Ovary (tissue), 9 donors: Measurements from ENCODE around the gene FAM219A. TPM values are rescaled to one million over a fixed set of nuclear protein-coding genes. Genes with fewer than 3 reads are reported as not detected.

Source experiments
- DNase-seq, 5 donors: peaks; one replicate each; pipeline ENCODE4 v3.0.0-alpha.2; 2019 to 2020
- H3K27ac ChIP-seq, 2 donors: fragments of 200-600 bp; one replicate each; pipeline versions ENCODE4 v1.5.1 to v1.8.0; 2019 to 2022
- H3K27me3 ChIP-seq: fragments of 200-600 bp; one replicate; pipeline ENCODE4 v1.8.0; 2022
- H3K36me3 ChIP-seq: fragments of 200-600 bp; sonication (generic); one replicate; pipeline ENCODE4 v1.5.1; 2019
- H3K4me1 ChIP-seq: one replicate; pipeline ENCODE4 v1.8.1; 2013; ENCODE audit warnings: mild to moderate bottlenecking, moderate library complexity; ENCODE audit not compliant: insufficient read depth
- H3K4me3 ChIP-seq: fragments of 200-600 bp; sonication (generic); one replicate; pipeline ENCODE4 v1.5.1; 2017
- H3K9me3 ChIP-seq, 2 donors: fragments of 200-600 bp in 1 of 2; sonication (generic) in 1 of 2; one replicate each; pipeline versions ENCODE4 v1.5.1 to v1.8.1; 2013 to 2019; ENCODE audit warnings: mild to moderate bottlenecking in 1 of 2, moderate library complexity in 1 of 2
- EP300 ChIP-seq: sonication (generic); formaldehyde crosslinking; IDR thresholded peaks from one replicate; pipeline ENCODE4 v1.6.1; 2017; ENCODE audit warnings: antibody characterized with exemption
- POLR2A ChIP-seq: fragments of 450-650 bp; IDR thresholded peaks from one replicate; pipeline ENCODE4 v1.6.1; 2017; ENCODE audit warnings: antibody characterized with exemption, mild to moderate bottlenecking, moderate library complexity
- WGBS, 3 donors: extraction: QIAGEN DNeasy Blood & Tissue Kit in 1 of 3; methylation state at CpG; one replicate each; pipeline versions ENCODE4 v1.1.5 to v1.1.7; 2013 to 2017; 5-methylcytosine and 5-hydroxymethylcytosine counted together
- intact Hi-C, 4 donors: fragments of 100-400 bp; cut with DNase I; formaldehyde crosslinking; loops; one replicate each; pipeline versions ENCODE4 v1.11.0 to v1.15.1; 2022 to 2023
- polyA plus RNA-seq, 2 donors: library from polyadenylated mRNA; stranded (reverse); fragments of 200-250 nt in 1 of 2; fragments of 350-450 nt in 1 of 2; fragmentation: Illumina TruSeq in 1 of 2; extraction: RNeasy Lipid Tissue Mini Kit (QIAGEN cat#74804) in 1 of 2; gene quantifications; one replicate each; pipeline ENCODE4 v1.2.3, GENCODE V29; 2013 to 2014
- total RNA-seq, 7 donors: library from RNA; depleted of rRNA in 2 of 7; stranded (reverse); fragments of >200 nt in 2 of 7; fragmentation: NEBNext Ultra II Directional in 3 of 7; extraction: Animal tissue kit (Norgen Biotek cat#: 25700) in 3 of 7; gene quantifications; one replicate each; pipeline versions ENCODE4 v1.1.0 to v1.2.4, GENCODE V29; 2016 to 2023
- TF ChIP-seq, protein P1 (sequence below), 3 donors: fragments of 450-650 bp in 2 of 3; fragments of 200-600 bp in 1 of 3; IDR thresholded peaks; one replicate each; pipeline versions ENCODE4 v1.5.1 to v1.8.0; 2016 to 2022; ENCODE audit warnings: antibody characterized with exemption in 3 of 3, mild to moderate bottlenecking in 1 of 3
- donor health status: DM: no; HTN: no; CAD: no; lungs with moderate emphysema.
- donor health status: DM: no; HTN: no; CAD: no.
- donor health status: Bipolar disorder and iron deficiency.
- donor health status: DM: yes; HTN: yes; CAD: no.
- donor health status: DM: no; HTN: no; CAD: no.
- donor health status: DM: yes; HTN: yes; CAD: no.

FAM219A gene
- total and polyA plus RNA-seq, 9 donors, result 5.2 to 24.7 (median 15.2) TPM

DNA sequence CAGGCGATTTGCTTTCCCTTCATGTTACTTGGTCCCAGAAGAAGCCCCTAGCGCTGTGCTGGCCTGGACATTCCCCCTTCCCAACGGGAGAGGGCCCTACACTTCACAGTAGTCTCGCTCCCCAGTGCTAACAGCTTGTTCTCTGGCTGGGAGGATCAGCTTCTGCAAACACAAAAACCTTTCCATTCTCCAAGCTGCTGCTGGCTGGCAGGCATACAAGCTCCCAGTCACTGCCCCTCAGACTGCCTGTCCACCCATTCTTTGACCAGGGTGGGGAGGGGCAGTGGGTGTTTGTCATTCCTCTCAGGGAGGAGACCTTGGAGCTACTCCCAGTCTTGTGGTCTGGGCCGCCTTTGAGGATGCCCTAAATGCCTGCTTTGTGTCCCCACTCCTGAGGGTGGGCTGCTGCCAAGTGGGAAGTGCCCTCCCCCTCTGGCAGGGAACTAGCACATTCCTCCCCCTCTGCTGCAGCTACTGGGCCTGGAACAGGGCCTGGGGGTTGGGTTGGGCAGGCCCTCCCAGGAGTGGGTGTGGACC lies 43.6 kb upstream of the FAM219A start:
- H3K27me3 ChIP-seq, result no peaks in the 10 kb centered on the region
- H3K4me1 ChIP-seq, result peaks cover 5% of the 10 kb centered on the region
- no peaks in the 10 kb centered on the region for H3K36me3 ChIP-seq
- TF ChIP-seq EP300 (no peak), POLR2A (no peak)
- TF ChIP-seq, protein P1, sequence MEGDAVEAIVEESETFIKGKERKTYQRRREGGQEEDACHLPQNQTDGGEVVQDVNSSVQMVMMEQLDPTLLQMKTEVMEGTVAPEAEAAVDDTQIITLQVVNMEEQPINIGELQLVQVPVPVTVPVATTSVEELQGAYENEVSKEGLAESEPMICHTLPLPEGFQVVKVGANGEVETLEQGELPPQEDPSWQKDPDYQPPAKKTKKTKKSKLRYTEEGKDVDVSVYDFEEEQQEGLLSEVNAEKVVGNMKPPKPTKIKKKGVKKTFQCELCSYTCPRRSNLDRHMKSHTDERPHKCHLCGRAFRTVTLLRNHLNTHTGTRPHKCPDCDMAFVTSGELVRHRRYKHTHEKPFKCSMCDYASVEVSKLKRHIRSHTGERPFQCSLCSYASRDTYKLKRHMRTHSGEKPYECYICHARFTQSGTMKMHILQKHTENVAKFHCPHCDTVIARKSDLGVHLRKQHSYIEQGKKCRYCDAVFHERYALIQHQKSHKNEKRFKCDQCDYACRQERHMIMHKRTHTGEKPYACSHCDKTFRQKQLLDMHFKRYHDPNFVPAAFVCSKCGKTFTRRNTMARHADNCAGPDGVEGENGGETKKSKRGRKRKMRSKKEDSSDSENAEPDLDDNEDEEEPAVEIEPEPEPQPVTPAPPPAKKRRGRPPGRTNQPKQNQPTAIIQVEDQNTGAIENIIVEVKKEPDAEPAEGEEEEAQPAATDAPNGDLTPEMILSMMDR (IDR thresholded peaks at IDR 0.05), result no peak
- 6 to 12% (median 11%) methylated on average over 5 of the region's 5 CpGs for WGBS, 3 donors
- H3K27ac ChIP-seq, result no peak overlapping the region
- no peaks in the 10 kb centered on the region for H3K9me3 ChIP-seq
- no peak overlapping the region for H3K4me3 ChIP-seq
- DNase-seq, result peak; percentile 28 to 67 (median 29)
- intact Hi-C loops, result loop anchor here (2.0 to 10.0 kb wide), 5 partner anchors 90 to 877 kb away; no protein-coding TSS in a partner anchor

DNA sequence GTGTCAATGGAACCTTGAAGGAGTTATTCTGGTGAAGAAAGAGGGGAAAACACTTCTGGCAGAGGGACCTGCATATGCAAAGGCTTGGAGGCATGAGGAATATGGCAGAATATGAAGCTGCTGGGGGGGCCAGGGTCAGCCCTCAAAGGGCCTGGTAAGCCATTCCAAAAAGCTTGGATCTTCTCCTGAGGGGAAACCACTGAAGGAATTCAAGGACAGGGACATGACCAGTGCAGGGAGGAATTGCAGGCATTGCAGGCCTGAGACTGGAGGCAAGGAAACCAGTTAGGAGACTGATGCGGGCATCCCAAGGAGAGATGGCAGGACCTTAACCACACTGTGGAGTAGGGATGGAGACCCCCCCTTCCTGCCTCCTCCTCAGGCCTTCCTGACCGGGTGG lies 43.0 kb upstream of the FAM219A start:
- DNase-seq, result no peak
- Histone ChIP-seq H3K4me3 (no peak overlapping the region), H3K4me1 (peaks cover 5% of the 10 kb centered on the region), H3K9me3 (no peaks in the 10 kb centered on the region), H3K36me3 (no peaks in the 10 kb centered on the region), H3K27ac (no peak overlapping the region), H3K27me3 (no peaks in the 10 kb centered on the region)
- TF ChIP-seq POLR2A, result no peak
- TF ChIP-seq, protein P1 (IDR thresholded peaks at IDR 0.05), result no peak
- TF ChIP-seq EP300, result no peak
- intact Hi-C loops, result loop anchor here (2.0 to 10.0 kb wide), 5 partner anchors 89 to 877 kb away; no protein-coding TSS in a partner anchor
- 28 to 56% (median 33%) methylated on average over 2 of the region's 2 CpGs for WGBS, 3 donors

DNA sequence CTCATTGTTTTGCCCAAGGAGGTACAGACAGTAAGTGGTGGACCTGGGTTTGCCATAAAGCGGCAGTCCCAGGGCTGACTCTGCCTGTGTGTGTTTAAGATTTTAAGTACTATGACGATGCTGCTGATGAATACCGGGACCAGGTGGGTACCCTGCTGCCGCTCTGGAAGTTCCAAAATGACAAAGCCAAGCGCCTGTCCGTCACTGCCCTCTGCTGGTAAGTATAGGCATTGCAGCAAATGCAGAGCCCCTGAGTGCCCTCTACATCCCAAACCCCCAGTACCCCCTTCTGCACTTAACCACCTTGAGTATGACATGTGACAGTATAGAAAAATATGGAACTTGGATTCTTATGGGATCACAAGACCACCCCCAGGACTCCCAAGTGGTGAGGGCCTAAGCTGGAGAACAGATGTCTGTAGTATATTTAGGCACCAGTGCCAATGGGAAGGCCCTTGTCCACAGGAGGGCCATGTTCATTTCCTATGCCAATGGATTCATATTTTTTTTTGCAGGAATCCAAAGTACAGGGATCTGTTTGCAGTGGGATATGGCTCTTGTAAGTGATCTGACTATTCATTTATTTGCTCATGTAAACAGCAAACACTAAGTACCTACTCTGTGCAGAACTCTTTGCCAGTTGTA lies 42.4 kb upstream of the FAM219A start:
- H3K27me3 ChIP-seq, result no peaks in the 10 kb centered on the region
- H3K36me3 ChIP-seq, result no peaks in the 10 kb centered on the region
- WGBS, 3 donors, result 1 to 3% (median 3%) methylated on average over 6 of the region's 6 CpGs
- H3K9me3 ChIP-seq, result no peaks in the 10 kb centered on the region
- H3K4me1 ChIP-seq, result peaks cover 5% of the 10 kb centered on the region
- H3K4me3 ChIP-seq, result no peak overlapping the region
- intact Hi-C loops, result loop anchor here (2.0 to 10.0 kb wide), 5 partner anchors 88 to 876 kb away; no protein-coding TSS in a partner anchor
- peak; percentile 32 to 68 (median 64) for DNase-seq
- TF ChIP-seq EP300 (no peak), POLR2A (no peak)
- TF ChIP-seq, protein P1 (IDR thresholded peaks at IDR 0.05), result peak; percentile 72 to 81 (median 80)
- no peak overlapping the region for H3K27ac ChIP-seq

DNA sequence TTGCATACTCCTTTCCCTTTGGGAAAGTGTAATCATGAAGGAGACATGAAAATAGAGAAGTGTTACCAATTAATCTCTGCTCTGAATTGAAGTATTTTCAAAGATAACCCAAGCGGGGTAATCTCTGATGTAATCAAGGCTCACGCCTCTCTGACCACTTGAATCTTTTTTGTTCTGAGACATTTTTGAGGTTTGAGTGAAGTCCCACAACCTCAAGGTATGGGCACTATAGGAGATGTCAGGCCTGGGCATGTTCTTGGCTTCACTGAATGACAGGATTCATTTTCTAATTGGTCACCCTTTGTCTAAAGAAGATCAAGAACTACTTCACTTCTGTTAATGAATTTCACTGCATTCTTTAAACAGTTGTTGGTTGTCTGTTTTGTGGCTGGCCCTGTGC lies 40.7 kb upstream of the FAM219A start:
- H3K4me1 ChIP-seq, result peaks cover 5% of the 10 kb centered on the region
- no peaks in the 10 kb centered on the region for H3K9me3 ChIP-seq
- no peak overlapping the region for H3K4me3 ChIP-seq
- intact Hi-C loops, result no loop called here
- no peak for TF ChIP-seq POLR2A
- TF ChIP-seq, protein P1 (IDR thresholded peaks at IDR 0.05), result no peak
- DNase-seq, result no peak
- 83 to 87% (median 84%) methylated on average over 2 of the region's 2 CpGs for WGBS, 3 donors
- no peaks in the 10 kb centered on the region for H3K36me3 ChIP-seq
- no peaks in the 10 kb centered on the region for H3K27me3 ChIP-seq
- H3K27ac ChIP-seq, result no peak overlapping the region
